OCI-M1 (cell line): ENCODE data around the gene DNER.
"Not testable (repeated sequence)": the region's sequence is repeated elsewhere in the genome, so short reads cannot be mapped to it uniquely, and the experiment has no call there.

Source experiments
- DNase-seq: peaks from one replicate; lab custom pipeline; 2025; lab: John Stamatoyannopoulos, UW

DNER gene

GRCh38 chr2:229620289-229620688, 94.1 kb downstream of the DNER start:
- no peak for DNase-seq

DNA sequence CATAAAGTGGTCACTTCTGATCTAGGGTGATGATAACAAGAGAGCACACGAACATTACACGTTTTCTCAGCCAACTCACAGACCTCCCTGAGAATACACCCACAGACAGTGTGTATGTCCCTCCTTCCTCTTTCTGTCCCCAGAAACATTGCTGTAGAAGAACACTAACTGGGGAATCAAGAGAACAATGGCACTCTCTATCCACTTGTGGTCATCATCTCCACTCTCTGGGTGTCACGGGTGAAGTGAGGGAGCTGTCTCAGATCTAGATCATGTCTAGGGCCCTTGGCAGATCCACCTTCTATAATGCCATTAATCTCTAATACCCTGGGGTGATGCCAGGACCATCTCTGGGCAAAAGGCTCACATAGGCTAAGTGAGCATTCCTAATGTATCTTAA, 97.9 kb downstream of the DNER start:
- DNase-seq = no peak

GRCh38 chr2:229614021-229614420, 100.3 kb downstream of the DNER start:
- not testable (repeated sequence) for DNase-seq

GRCh38 chr2:229612384-229612971, 101.9 kb downstream of the DNER start:
- DNase-seq = no peak

- DNase-seq = no peak
These were observed 103.0 kb downstream of the DNER start for GRCh38 chr2:229611360-229611759.

DNA sequence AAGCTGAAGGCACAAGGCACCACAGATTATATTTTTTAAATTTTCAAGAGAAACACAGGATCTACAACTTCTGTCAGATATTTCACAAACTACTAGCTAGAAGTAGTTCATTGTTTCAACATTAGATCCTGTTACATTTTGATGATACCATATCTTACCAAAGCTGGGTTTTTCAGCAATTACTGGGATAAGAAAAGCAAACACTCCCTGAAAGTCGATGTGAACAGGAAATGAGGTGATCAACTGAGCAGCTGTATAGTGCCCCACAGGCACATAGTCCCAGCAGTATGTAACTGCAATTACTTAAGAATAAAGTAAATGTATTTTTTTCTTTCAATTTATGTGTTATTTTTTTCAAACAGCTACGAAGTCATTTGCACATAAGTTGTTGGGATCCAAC, 103.5 kb downstream of the DNER start:
- DNase-seq = no peak

DNA sequence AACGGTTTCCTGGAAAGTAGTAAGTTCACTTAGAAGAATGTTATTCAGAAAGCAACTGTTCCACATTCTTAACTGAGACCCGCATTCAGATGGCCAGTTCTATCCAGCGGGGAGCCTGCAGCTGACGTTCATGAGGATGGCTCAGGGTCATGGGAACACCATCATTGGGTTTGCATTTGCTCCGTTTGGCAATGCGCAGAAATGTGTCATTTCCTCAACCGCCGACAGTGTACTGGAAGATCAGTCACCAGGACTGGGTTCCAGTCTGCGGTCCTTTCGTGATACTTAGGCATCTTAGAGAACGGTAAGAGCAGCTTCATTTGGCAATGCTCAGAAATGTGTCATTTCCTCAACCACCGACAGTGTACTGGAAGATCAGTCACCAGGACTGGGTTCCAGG, 104.0 kb downstream of the DNER start:
- no peak for DNase-seq

- DNase-seq = no peak
These were observed 112.4 kb downstream of the DNER start for GRCh38 chr2:229601936-229602335.

DNA sequence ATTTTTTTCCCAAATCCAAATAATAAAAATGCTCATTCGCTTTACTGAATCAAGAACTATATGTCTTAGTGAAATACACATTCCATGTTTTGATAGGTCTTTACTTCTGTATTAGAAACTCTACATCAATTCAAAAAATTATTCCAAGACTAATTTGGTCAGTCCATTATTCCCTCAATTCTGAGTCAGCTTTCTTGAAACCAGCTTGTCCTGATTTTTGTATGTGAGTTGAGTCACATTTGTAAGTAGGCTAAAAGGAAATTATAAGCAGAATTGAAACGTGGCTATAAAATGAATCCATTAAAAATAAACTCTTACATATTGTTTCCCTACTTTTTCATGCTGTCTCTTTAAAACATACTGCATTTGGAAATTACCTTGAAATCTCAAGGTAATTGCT, 113.0 kb downstream of the DNER start:
- no peak for DNase-seq

DNA sequence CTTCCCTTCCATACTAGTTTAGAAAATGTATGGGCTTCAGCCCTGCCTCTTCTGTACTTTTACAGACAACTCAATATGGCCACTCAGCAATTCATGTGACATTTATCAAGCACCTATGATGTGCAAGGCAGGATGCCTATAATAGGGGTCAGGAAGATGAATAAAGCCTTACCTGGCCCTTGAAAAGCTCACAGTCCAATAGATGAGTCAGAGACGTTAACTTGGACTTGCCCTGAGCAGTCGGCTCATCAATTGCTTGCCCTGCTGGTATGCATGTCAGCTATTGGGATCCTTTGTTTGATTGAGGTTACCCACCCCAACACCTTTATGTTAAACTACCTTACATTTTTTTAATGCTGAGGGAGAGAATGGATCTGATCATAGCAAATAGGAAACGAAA, 116.1 kb downstream of the DNER start:
- no peak for DNase-seq

- no peak for DNase-seq
These were observed 117.6 kb downstream of the DNER start for GRCh38 chr2:229596796-229597195.

DNA sequence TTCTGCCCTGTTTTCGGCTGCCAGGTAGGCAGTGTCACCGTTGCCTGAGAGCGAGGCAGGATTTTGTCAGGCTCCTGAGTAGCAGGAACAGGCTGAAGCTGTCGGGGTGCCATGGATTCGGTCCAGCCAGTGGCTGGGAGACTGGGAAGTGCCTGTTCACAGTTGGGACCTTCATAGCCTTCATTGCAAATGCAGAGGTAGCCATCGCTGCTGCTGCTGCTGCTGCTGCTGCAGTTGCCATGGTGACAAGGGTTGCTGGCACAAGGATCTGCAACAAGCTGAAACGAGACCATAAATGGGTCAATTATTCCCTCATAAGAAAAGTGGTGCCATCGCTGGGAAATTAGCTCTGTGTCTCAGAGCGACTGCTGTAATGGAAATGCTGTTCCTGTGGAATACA, 122.7 kb downstream of the DNER start:
- DNase-seq = no peak

DNA sequence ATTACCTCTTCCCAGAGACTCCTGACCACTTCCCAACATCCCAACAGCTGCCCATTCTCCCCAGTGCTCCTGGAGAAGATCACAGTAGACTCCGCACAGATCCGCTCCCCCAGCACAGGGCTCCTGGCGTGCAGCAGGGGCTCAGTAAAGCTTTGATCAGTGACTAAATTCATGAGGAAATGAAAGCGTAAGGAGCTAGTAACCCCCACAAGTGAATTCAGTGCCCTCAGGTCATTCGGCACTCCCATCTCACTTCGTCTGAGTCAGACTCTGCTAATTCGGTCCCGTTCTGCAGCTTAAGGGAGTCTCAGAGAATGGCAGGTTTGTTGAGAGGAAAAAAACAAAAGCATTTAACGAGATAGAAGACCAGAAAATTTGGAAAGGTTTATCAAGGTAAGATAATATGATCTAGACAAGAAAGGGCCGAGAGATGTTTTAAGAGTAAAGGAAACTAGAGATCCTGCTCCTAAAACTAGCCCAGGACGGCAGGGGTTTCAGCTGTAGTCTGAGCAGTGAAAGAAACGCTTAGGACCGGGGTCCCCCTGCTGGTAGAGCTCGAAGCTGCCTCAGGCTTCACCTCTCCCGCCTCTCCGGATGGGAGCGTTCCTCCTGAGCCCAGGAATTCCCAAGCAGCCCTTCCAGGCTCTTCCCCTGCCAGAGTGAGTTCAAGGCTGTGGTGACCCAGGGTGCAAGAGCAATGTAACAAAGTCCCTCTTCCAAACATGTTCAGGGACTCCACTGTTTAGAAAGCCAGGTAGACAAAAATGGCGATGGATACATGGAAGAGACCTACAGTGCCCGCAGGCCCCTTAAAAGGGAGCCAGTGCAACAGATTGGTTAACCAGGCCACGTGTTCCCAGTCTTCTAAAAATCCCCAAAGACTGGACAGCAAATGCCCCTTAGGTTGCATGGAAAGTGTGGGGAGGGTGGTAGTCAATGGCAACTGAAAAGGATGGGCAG, 127.3 kb downstream of the DNER start:
- peak; percentile 59 for DNase-seq

DNA sequence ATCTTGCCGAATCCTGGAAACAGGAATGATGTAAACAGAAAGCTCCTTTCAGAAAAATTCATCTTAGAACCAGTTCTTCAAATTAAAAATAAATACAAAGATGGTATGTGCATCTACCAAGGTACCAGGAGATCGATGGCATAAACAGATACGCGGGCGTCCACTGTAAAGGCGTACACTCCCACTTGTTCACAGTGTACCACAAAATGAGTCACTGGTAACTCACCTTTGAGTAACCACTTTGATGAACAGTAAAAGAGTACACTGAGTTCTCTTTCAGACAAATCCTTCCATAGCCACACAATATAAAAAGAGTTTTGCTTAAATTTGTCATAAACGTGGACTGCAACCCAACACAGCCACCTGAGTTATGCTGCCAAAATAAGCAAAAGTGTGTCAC, 128.3 kb downstream of the DNER start:
- DNase-seq = no peak

DNA sequence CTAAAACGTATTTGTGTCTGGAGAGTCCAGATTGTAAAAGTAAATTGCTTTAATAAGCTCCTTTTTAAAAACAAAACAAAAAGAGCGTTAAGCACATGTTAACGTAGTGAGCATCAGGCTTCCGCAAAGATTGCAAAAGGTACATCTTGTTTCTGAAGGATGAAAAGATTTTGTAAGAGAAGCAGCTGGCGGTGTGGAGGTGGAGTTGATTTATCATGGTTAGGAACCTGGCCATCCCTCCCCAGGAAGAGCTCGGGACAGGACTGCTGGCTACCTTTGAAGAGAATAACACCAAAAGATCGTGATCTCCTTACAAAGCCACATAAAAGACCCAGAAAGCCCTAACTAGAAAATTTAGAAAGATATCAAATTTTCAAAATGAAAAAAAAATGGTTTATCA, 132.2 kb downstream of the DNER start:
- DNase-seq = no peak

DNA sequence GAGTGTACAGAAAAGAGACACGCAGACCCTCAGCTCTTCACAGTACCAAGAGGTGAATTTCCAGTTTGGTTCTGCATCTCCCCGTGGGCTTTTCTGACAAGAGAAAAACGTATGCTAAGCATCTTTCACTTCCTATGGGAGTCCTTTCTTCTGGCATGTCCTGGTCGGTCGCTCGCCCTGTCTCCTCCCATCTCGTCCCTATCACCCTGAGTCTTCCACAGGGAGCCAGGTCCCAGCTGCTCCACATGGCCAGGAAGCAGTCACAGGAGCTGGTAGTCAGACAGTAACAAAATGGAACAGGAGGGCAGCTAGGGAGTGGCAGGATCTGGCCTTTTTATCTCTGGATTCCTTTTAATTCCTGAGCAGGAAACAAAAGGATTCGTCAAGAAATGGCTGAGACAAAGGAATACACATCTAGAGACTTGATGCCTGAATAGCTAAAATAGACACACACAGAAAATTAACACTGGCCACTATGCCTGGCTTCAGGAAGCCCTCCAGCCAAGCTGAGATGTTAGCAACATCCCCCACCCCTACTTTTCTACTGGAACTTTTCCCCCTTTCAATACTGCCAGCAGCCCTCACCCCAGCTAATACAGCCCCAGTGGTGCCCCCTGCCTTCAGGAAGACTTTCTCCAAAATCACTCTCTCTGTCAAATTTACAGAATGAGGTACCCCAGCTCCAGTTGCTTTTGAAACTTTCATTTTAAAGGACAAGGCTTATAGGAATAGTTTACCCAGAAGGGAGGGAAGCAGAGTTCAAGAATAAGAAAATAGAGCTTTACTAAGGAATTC, 136.1 kb downstream of the DNER start:
- no peak for DNase-seq

- no peak for DNase-seq
These were observed 138.6 kb downstream of the DNER start for GRCh38 chr2:229575569-229576315.

DNA sequence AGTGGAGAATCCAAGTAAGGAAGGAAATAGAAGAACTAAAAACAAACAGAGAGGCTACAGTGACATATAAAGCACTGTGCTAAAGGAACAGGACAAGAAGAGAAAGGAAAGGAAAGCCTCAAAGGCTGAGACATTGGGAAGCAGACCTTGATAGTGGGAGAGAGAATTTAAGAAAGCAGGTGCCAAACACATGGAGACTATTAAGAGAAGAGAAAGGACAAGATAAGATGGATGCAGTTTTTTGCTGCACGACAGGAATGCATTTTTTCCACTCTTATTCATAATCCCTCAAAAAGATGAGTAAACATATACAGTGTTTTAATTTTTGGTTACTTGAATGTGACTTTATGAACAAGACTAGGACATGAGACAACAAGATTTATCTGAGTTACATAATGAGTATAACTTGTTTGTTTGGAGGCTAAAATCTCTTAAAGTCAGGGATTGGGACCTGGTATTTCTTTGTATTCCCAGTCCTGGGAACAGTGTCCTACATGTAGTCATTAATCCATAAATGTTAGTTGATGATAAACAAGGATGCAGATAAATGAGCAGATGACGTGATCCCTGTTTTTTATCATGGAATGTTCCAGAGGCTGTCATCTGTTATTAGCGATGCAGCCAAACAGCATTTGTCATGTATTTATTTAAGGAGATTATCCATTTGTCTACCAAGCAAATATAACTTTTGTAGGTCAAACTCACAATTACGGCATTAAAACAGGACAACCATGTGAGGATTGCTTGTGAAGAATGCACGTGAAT, 141.7 kb downstream of the DNER start:
- DNase-seq = no peak

DNA sequence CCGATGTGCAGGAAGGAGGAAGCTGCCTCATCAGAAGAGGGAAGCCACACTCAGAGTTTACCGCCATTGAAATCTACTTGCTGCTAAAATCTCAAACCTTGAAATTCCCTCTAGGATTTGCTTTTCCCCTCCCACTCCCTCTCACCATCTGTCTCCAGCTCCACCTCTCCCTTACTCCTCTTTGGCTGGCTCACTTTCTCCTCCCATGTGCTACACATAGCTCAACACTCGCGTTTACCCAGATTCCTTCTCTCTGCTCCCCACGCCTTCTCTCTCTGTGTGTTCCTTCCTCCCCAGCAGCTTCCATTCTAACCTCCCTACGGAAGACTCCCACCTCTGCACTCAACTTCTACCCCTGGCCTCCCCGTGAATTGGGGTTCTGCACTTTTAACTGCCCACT, 143.1 kb downstream of the DNER start:
- DNase-seq = no peak

- DNase-seq = no peak
These were observed 148.0 kb downstream of the DNER start for GRCh38 chr2:229566370-229566769.

- no peak for DNase-seq
These were observed 150.0 kb downstream of the DNER start for GRCh38 chr2:229564300-229564907.
